SK-N-SH treated with all-trans-retinoic acid at 6 μM for 48 hours (cell line): ENCODE results near the gene SSX2IP.

Source experiments
- ATAC-seq: fragments of 200-7000 bp; cut with Tn5 transposase; 3 replicates; pipeline ENCODE4 v1.9.1; 2020; ENCODE audit warnings: mild to moderate bottlenecking, moderate library complexity
- ARNTL ChIP-seq: fragments of 450-650 bp; formaldehyde crosslinking; IDR thresholded peaks from 2 replicates; pipeline ENCODE4 v1.5.0; 2020; ENCODE audit warnings: low read depth, mild to moderate bottlenecking, moderate library complexity, borderline replicate concordance
- BACH2 ChIP-seq: fragments of 250-450 bp; sonication (Bioruptor Pico); IDR thresholded peaks from 2 replicates; pipeline ENCODE4 v1.9.0; 2021; ENCODE audit warnings: mild to moderate bottlenecking, borderline replicate concordance
- ESRRG ChIP-seq: fragments of 250-450 bp; sonication (Bioruptor Pico); IDR thresholded peaks from 2 replicates; pipeline ENCODE4 v1.6.1; 2021; ENCODE audit warnings: mild to moderate bottlenecking
- GLIS3 ChIP-seq: fragments of 250-450 bp; sonication (Bioruptor Pico); IDR thresholded peaks from 2 replicates; pipeline ENCODE4 v1.5.0; 2020; ENCODE audit warnings: mild to moderate bottlenecking, moderate library complexity
- OSR1 ChIP-seq: fragments of 250-450 bp; sonication (Bioruptor Pico); IDR thresholded peaks from 2 replicates; pipeline ENCODE4 v1.8.0; 2022; ENCODE audit warnings: moderate library complexity, mild to moderate bottlenecking, inconsistent platforms
- PATZ1 ChIP-seq: fragments of 250-450 bp; sonication (Bioruptor Pico); IDR thresholded peaks from 2 replicates; pipeline ENCODE4 v1.8.0; 2020; ENCODE audit warnings: mild to moderate bottlenecking, moderate library complexity, borderline replicate concordance
- PPARA ChIP-seq: fragments of 250-450 bp; sonication (Bioruptor Pico); IDR thresholded peaks from 2 replicates; pipeline ENCODE4 v1.5.0; 2020; ENCODE audit warnings: mild to moderate bottlenecking, borderline replicate concordance
- RARB ChIP-seq: fragments of 250-450 bp; sonication (Bioruptor Pico); IDR thresholded peaks from 2 replicates; pipeline ENCODE4 v1.8.0; 2021; ENCODE audit warnings: mild to moderate bottlenecking, moderate library complexity
- SNAI2 ChIP-seq: fragments of 250-450 bp; sonication (Bioruptor Pico); IDR thresholded peaks from 2 replicates; pipeline ENCODE4 v1.5.0; 2020; ENCODE audit warnings: mild to moderate bottlenecking, moderate library complexity
- TCF4 ChIP-seq: fragments of 250-450 bp; sonication (Bioruptor Pico); IDR thresholded peaks from 2 replicates; pipeline ENCODE4 v1.8.0; 2021; ENCODE audit warnings: mild to moderate bottlenecking, moderate library complexity, borderline replicate concordance
- TOX ChIP-seq: fragments of 250-450 bp; sonication (Bioruptor Pico); IDR thresholded peaks from 2 replicates; pipeline ENCODE4 v1.8.0; 2021; ENCODE audit warnings: mild to moderate bottlenecking, moderate library complexity, borderline replicate concordance
- ZC3H10 ChIP-seq: fragments of 250-450 bp; sonication (Bioruptor Pico); IDR thresholded peaks from 2 replicates; pipeline ENCODE4 v1.5.1; 2021; ENCODE audit warnings: mild to moderate bottlenecking, moderate library complexity
- ZFP3 ChIP-seq: fragments of 250-450 bp; sonication (Bioruptor Pico); IDR thresholded peaks from 2 replicates; pipeline ENCODE4 v1.5.0; 2020; ENCODE audit warnings: mild to moderate bottlenecking, moderate library complexity
- ZFP30 ChIP-seq: fragments of 450-650 bp; formaldehyde crosslinking; IDR thresholded peaks from 2 replicates; pipeline ENCODE4 v1.5.0; 2022; ENCODE audit warnings: mild to moderate bottlenecking, moderate library complexity
- ZNF565 ChIP-seq: fragments of 450-650 bp; formaldehyde crosslinking; conservative IDR thresholded peaks from 2 replicates; pipeline ENCODE4 v1.5.0; 2020; ENCODE audit warnings: low read depth, mild to moderate bottlenecking, moderate library complexity
- ZNF70 ChIP-seq: fragments of 450-650 bp; formaldehyde crosslinking; IDR thresholded peaks from 2 replicates; pipeline ENCODE4 v1.5.0; 2020; ENCODE audit warnings: mild to moderate bottlenecking, moderate library complexity
- ZNF8 ChIP-seq: fragments of 450-650 bp; formaldehyde crosslinking; IDR thresholded peaks from 2 replicates; pipeline ENCODE4 v1.5.0; 2020; ENCODE audit warnings: mild to moderate bottlenecking, moderate library complexity
- TF ChIP-seq, protein P1 (sequence below): fragments of 250-450 bp; sonication (Bioruptor Pico); IDR thresholded peaks from 2 replicates; pipeline ENCODE4 v1.5.1; 2021; ENCODE audit warnings: mild to moderate bottlenecking, moderate library complexity
- TF ChIP-seq, protein P2 (sequence below): fragments of 250-450 bp; sonication (Bioruptor Pico); IDR thresholded peaks from 2 replicates; pipeline ENCODE4 v1.5.1; 2020; ENCODE audit warnings: low read depth, mild to moderate bottlenecking, moderate library complexity
- TF ChIP-seq, protein P3 (sequence below): fragments of 250-450 bp; sonication (Bioruptor Pico); IDR thresholded peaks from 2 replicates; pipeline ENCODE4 v1.5.0; 2020; ENCODE audit warnings: mild to moderate bottlenecking, moderate library complexity
- TF ChIP-seq, protein P4 (sequence below): fragments of 250-450 bp; sonication (Bioruptor Pico); IDR thresholded peaks from 2 replicates; pipeline ENCODE4 v1.8.0; 2021; ENCODE audit warnings: low read depth, mild to moderate bottlenecking, moderate library complexity, borderline replicate concordance

SSX2IP gene

DNA sequence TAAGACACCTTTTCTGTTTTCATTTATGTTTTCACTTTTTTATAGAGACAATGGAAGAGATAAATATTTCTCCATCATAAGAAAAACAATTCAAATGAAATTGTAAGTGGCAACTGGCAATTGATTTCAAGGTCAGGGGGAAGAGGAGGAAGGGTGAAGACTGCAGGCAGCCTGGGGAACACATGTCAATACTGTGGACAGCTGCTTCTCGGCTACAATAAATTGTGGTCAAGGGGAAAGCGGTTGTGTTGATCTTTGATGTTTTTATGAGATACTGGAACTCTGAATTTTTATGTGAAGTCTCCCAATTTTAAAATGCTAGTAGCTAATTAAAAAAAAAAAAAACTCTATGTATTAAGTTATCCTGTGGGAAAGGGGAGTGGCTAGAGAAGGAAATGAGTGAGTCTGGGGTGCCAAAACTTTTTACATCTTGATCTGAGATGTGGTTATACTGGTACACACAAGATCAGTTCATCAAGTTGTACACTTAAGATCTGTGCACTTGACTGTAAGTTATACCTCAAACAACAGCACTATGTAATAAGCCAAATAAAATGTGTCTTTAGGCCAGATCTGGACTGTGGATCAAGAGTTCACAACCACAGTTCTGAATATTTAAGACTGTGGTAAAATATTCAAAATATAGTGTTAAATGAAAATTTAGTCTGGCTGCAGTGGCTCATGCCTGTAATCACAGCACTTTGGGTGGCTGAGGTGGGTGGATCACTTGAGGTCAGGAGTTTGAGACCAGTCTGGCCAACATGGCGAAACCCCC lies 18.0 kb downstream of the SSX2IP start:
- TF ChIP-seq GLIS3 (CRISPR knock-in tag) (no peak), ZNF70 (no peak), ZNF565 (no peak), BACH2 (no peak), SNAI2 (no peak), ZFP3 (CRISPR knock-in tag) (no peak), PPARA (no peak), TOX (CRISPR knock-in tag) (no peak), ZFP30 (CRISPR knock-in tag) (no peak), RARB (CRISPR knock-in tag) (no peak), ARNTL (no peak), ESRRG (CRISPR knock-in tag) (no peak)
- TF ChIP-seq, protein P1, sequence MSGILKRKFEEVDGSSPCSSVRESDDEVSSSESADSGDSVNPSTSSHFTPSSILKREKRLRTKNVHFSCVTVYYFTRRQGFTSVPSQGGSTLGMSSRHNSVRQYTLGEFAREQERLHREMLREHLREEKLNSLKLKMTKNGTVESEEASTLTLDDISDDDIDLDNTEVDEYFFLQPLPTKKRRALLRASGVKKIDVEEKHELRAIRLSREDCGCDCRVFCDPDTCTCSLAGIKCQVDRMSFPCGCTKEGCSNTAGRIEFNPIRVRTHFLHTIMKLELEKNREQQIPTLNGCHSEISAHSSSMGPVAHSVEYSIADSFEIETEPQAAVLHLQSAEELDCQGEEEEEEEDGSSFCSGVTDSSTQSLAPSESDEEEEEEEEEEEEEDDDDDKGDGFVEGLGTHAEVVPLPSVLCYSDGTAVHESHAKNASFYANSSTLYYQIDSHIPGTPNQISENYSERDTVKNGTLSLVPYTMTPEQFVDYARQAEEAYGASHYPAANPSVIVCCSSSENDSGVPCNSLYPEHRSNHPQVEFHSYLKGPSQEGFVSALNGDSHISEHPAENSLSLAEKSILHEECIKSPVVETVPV (CRISPR knock-in tag) = no peak
- TF ChIP-seq, protein P2, sequence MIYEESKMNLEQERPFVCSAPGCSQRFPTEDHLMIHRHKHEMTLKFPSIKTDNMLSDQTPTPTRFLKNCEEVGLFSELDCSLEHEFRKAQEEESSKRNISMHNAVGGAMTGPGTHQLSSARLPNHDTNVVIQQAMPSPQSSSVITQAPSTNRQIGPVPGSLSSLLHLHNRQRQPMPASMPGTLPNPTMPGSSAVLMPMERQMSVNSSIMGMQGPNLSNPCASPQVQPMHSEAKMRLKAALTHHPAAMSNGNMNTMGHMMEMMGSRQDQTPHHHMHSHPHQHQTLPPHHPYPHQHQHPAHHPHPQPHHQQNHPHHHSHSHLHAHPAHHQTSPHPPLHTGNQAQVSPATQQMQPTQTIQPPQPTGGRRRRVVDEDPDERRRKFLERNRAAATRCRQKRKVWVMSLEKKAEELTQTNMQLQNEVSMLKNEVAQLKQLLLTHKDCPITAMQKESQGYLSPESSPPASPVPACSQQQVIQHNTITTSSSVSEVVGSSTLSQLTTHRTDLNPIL (CRISPR knock-in tag) = no peak
- TF ChIP-seq, protein P3, sequence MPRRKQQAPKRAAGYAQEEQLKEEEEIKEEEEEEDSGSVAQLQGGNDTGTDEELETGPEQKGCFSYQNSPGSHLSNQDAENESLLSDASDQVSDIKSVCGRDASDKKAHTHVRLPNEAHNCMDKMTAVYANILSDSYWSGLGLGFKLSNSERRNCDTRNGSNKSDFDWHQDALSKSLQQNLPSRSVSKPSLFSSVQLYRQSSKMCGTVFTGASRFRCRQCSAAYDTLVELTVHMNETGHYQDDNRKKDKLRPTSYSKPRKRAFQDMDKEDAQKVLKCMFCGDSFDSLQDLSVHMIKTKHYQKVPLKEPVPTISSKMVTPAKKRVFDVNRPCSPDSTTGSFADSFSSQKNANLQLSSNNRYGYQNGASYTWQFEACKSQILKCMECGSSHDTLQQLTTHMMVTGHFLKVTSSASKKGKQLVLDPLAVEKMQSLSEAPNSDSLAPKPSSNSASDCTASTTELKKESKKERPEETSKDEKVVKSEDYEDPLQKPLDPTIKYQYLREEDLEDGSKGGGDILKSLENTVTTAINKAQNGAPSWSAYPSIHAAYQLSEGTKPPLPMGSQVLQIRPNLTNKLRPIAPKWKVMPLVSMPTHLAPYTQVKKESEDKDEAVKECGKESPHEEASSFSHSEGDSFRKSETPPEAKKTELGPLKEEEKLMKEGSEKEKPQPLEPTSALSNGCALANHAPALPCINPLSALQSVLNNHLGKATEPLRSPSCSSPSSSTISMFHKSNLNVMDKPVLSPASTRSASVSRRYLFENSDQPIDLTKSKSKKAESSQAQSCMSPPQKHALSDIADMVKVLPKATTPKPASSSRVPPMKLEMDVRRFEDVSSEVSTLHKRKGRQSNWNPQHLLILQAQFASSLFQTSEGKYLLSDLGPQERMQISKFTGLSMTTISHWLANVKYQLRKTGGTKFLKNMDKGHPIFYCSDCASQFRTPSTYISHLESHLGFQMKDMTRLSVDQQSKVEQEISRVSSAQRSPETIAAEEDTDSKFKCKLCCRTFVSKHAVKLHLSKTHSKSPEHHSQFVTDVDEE (CRISPR knock-in tag) = no peak
- TF ChIP-seq, protein P4, sequence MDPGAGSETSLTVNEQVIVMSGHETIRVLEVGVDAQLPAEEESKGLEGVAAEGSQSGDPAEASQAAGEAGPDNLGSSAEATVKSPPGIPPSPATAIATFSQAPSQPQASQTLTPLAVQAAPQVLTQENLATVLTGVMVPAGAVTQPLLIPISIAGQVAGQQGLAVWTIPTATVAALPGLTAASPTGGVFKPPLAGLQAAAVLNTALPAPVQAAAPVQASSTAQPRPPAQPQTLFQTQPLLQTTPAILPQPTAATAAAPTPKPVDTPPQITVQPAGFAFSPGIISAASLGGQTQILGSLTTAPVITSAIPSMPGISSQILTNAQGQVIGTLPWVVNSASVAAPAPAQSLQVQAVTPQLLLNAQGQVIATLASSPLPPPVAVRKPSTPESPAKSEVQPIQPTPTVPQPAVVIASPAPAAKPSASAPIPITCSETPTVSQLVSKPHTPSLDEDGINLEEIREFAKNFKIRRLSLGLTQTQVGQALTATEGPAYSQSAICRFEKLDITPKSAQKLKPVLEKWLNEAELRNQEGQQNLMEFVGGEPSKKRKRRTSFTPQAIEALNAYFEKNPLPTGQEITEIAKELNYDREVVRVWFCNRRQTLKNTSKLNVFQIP (CRISPR knock-in tag) = no peak
- TF ChIP-seq, all 23 proteins: peak for 0
- no peak for ATAC-seq

DNA sequence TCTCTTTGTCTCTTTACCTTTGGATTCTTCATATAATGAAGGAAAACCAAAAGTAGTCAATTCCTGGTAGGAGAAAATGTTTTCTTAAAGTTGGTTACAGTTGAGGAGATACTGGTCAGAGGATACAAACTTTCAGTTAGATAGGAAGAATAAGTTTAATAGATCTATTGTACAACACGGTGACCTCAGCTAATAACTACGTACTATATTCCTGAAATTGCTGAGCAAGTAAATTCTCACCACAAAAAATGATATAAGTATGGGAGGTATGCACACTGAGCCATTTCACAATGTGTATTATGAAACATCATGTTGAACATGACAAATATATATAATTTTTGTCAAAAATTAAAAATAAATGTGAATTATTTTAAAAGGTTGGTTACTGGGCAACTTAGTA lies 20.4 kb downstream of the SSX2IP start:
- TF ChIP-seq RARB (CRISPR knock-in tag) (no peak), ZC3H10 (no peak), TOX (CRISPR knock-in tag) (no peak), OSR1 (CRISPR knock-in tag) (no peak), ZNF70 (no peak), ARNTL (no peak), ESRRG (CRISPR knock-in tag) (no peak), ZFP30 (CRISPR knock-in tag) (no peak), BACH2 (no peak), PATZ1 (CRISPR knock-in tag) (no peak), GLIS3 (CRISPR knock-in tag) (no peak), ZNF8 (CRISPR knock-in tag) (no peak), PPARA (no peak), ZFP3 (CRISPR knock-in tag) (no peak), TCF4 (CRISPR knock-in tag) (no peak)
- TF ChIP-seq, protein P4 (CRISPR knock-in tag) = no peak
- TF ChIP-seq, protein P2 (CRISPR knock-in tag) = no peak
- TF ChIP-seq, protein P3 (CRISPR knock-in tag) = no peak
- ATAC-seq = no peak
